ENCODE measurements around the gene ORAI3. TPM values are rescaled to one million over a fixed set of nuclear protein-coding genes. Genes with fewer than 3 reads are reported as not detected.

The ORAI3 gene
- total RNA-seq, 1 experiment from 2014 or later: 26.9 TPM

DNA sequence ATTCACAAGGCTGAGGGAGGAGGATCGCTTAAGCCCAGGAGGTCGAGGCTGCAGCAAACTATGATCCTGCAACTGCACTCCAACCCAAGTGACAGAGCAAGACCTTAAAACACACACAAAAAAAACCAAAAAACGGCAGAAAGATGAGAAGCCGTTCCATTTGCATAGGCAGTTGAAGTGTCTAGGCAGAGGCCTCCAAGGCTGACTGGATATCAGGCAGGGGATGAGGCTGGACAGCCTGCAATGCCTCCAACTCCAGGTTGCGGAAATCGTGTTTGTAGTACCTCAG is 27.5 kb upstream of the ORAI3 start:
- Histone ChIP-seq H3K4me1 (ENCODE audit: control insufficient read depth, insufficient read depth, low read length) (peaks cover 9% of the 10 kb centered on the region), H3K27me3 (ENCODE audit: control insufficient read depth, insufficient read depth, low read length) (no peaks in the 10 kb centered on the region), H3K27ac (ENCODE audit: low read length) (peak overlapping the region; percentile 88), H3K9me3 (ENCODE audit: control insufficient read depth, insufficient read depth, low read depth, low read length) (no peaks in the 10 kb centered on the region), H3K4me3 (ENCODE audit: low read depth in 2 of 2, low read length in 2 of 2) (peak overlapping the region; percentile 82 to 91), H3K36me3 (ENCODE audit: control insufficient read depth, insufficient read depth, low read length) (no peaks in the 10 kb centered on the region)
- in situ Hi-C loops (cut with HindIII; ENCODE audit: low pct_unique_long_range_greater_than_20kb, low sequenced_read_pairs) (no loop called here), intact Hi-C loops (cut with micrococcal nuclease; ENCODE audit: unreplicated experiment) (no loop called here)
- POLR2A ChIA-PET: no interaction called here
- ATAC-seq (no peak), DNase-seq (ENCODE audit: low read depth, low spot score) (no peak)
- CTCF ChIA-PET: no interaction called here
- TF ChIP-seq TCF7L2 (IDR thresholded peaks at IDR 0.05; ENCODE audit: low read depth, low read length) (no peak), CTCF (IDR thresholded peaks at IDR 0.05) (no peak), REST (IDR thresholded peaks at IDR 0.05; ENCODE audit: insufficient read depth in 1 of 2, low read depth in 2 of 2, low read length in 1 of 2) (no peak), SIN3A (IDR thresholded peaks at IDR 0.05; ENCODE audit: borderline replicate concordance, insufficient read depth, low read depth, low read length) (no peak), POLR2AphosphoS5 (IDR thresholded peaks at IDR 0.05; ENCODE audit: low read depth, low read length) (no peak; the same call in 1 of the 2 replicates)
- no TSS peak for BruUV-seq (replicated peaks)

- H3K27ac ChIP-seq (ENCODE audit: low read length): peak overlapping the region; percentile 88
- POLR2A ChIA-PET: no interaction called here
- in situ Hi-C loops (cut with HindIII; ENCODE audit: low pct_unique_long_range_greater_than_20kb, low sequenced_read_pairs) (no loop called here), intact Hi-C loops (cut with micrococcal nuclease; ENCODE audit: unreplicated experiment) (no loop called here)
- CTCF ChIA-PET: no interaction called here
- no peaks in the 10 kb centered on the region for H3K9me3 ChIP-seq (ENCODE audit: control insufficient read depth, insufficient read depth, low read depth, low read length)
- no peaks in the 10 kb centered on the region for H3K27me3 ChIP-seq (ENCODE audit: control insufficient read depth, insufficient read depth, low read length)
- no peaks in the 10 kb centered on the region for H3K36me3 ChIP-seq (ENCODE audit: control insufficient read depth, insufficient read depth, low read length)
- H3K4me3 ChIP-seq (ENCODE audit: low read depth in 2 of 2, low read length in 2 of 2): peak overlapping the region; percentile 82 to 91
- peaks cover 9% of the 10 kb centered on the region for H3K4me1 ChIP-seq (ENCODE audit: control insufficient read depth, insufficient read depth, low read length)
- TF ChIP-seq REST (IDR thresholded peaks at IDR 0.05; ENCODE audit: insufficient read depth in 1 of 2, low read depth in 2 of 2, low read length in 1 of 2): no peak
- peak; percentile 91; the same call in 1 of the 2 replicates for TF ChIP-seq CTCF (IDR thresholded peaks at IDR 0.05)
- TF ChIP-seq POLR2AphosphoS5 (IDR thresholded peaks at IDR 0.05; ENCODE audit: low read depth, low read length): no peak; the same call in 1 of the 2 replicates
- 0 out of 2 replicates have a peak, but pooled peaks have one; percentile 48 for TF ChIP-seq SIN3A (IDR thresholded peaks at IDR 0.05; ENCODE audit: borderline replicate concordance, insufficient read depth, low read depth, low read length)
- TF ChIP-seq TCF7L2 (IDR thresholded peaks at IDR 0.05; ENCODE audit: low read depth, low read length): no peak
- ATAC-seq (peak; percentile 47), DNase-seq (ENCODE audit: low read depth, low spot score) (no peak)
- no TSS peak for BruUV-seq (replicated peaks)
Observed at GRCh38 chr16:30921748-30922419, 27.0 kb upstream of the ORAI3 start.

All from Panc1 (cell line).